GM12872 (cell line): ENCODE measurements around the gene SSUH2.

Experiments used
- CTCF ChIP-seq: IDR thresholded peaks from 3 replicates; pipeline ENCODE4 v1.5.1; 2011; ENCODE audit warnings: low read depth, mild to moderate bottlenecking, low read length, moderate library complexity; ENCODE audit not compliant: insufficient read depth

Gene SSUH2

GRCh38 chr3:8581806-8582445 is 62.7 kb downstream of the SSUH2 start:
- TF ChIP-seq CTCF, result no peak

DNA sequence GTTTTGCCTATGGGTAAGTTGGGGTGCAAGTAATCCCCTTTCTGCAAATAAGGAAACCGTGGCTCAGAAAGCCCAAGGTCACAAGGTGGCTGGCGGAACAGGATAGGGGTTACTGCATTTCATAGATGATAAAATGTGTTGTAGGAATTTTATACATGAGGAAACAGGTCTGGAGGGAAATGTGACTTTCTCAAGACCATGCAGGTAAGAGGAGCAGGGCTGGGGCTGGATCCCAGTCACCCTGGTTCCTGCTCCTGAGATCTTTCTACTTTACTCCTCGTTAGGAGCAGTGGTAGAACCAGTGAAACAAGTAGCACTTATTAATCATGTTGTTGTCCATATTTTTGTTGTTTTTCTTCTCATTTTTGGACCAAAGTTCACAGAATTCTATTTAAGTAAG is 63.2 kb downstream of the SSUH2 start:
- TF ChIP-seq CTCF, result no peak

GRCh38 chr3:8579943-8580342 is 64.7 kb downstream of the SSUH2 start:
- no peak for TF ChIP-seq CTCF

DNA sequence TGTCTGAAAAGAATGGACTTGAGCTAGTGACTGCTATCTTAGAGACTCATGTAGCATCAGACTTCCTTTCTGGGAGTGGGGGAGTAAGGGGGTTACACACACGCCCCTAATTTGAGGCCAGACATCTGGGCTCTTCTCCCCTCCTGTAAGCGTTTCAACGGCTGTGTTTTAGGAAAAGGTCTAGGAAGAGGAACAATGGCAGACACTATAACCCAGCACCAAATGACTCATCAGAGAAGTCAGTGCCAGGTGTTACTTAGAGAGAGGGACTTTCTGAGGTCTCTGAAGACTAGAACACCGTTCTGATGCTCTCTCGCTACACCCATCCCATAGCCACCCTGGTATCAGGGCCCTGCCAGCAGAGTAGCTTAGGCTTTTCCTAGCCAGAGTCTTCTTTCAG is 65.5 kb downstream of the SSUH2 start:
- TF ChIP-seq CTCF, result no peak

DNA sequence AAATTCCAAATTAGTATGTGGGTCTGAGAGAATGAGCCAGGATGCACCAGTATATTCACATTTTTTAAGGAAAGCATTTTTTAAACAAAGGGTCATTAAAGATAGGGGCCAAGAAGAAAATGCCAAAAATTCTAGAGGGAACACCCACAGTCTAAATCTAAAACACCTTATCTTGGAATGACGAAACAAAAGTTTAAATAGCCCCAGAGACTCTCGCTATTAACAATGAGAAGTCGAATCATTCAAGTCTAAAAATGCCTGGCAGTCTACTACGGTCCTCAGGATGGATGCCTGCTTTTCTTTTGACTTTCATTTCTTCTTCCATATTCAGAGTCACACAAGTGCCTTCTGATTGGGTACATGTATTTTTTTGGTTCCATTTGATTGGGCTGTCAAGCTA is 66.3 kb downstream of the SSUH2 start:
- no peak for TF ChIP-seq CTCF

GRCh38 chr3:8576841-8577571 is 67.6 kb downstream of the SSUH2 start:
- TF ChIP-seq CTCF, result no peak

GRCh38 chr3:8576436-8576835 is 68.2 kb downstream of the SSUH2 start:
- TF ChIP-seq CTCF, result no peak
